Activated naive CD8-positive, alpha-beta T cell treated with anti-CD3 and anti-CD28 coated beads for 36 hours (primary cell): Measurements from ENCODE around the gene FER. TPM values are rescaled to one million over a fixed set of nuclear protein-coding genes. Genes with fewer than 3 reads are reported as not detected.
"Not testable (repeated sequence)": the region's sequence is repeated elsewhere in the genome, so short reads cannot be mapped to it uniquely, and the experiment has no call there.

ENCODE experiments used
- DNase-seq: peaks from one replicate; pipeline ENCODE4 v3.0.0; 2021
- H3K27ac Mint-ChIP-seq: one replicate; pipeline ENCODE4 v1.8.0; 2022; ENCODE audit warnings: mild to moderate bottlenecking, moderate library complexity, mixed read lengths
- H3K27me3 Mint-ChIP-seq: one replicate; pipeline ENCODE4 v1.8.0; 2022; ENCODE audit warnings: mild to moderate bottlenecking, mixed read lengths
- H3K36me3 Mint-ChIP-seq: one replicate; pipeline ENCODE4 v1.8.0; 2021; ENCODE audit warnings: mild to moderate bottlenecking, mixed read lengths
- H3K4me1 Mint-ChIP-seq: one replicate; pipeline ENCODE4 v1.8.0; 2021; ENCODE audit warnings: mixed read lengths
- H3K4me3 Mint-ChIP-seq: one replicate; pipeline ENCODE4 v1.8.0; 2022; ENCODE audit warnings: mild to moderate bottlenecking, moderate library complexity, mixed read lengths
- H3K9me3 Mint-ChIP-seq: one replicate; pipeline ENCODE4 v1.8.0; 2022; ENCODE audit warnings: mixed read lengths
- total RNA-seq, 2 experiments: library from RNA; stranded (reverse); gene quantifications; one replicate each; pipeline ENCODE4 v1.2.3, GENCODE V29; 2021

Gene FER
- total RNA-seq, 2 experiments from 2014 or later: 9.0 to 9.1 TPM

- no peak for DNase-seq
- peaks cover 36% of the 10 kb centered on the region for H3K36me3 Mint-ChIP-seq
- H3K27ac Mint-ChIP-seq: no peak overlapping the region
- H3K4me3 Mint-ChIP-seq: no peak overlapping the region
- peaks cover 5% of the 10 kb centered on the region for H3K4me1 Mint-ChIP-seq
- no peaks in the 10 kb centered on the region for H3K27me3 Mint-ChIP-seq
- H3K9me3 Mint-ChIP-seq: peaks cover 9% of the 10 kb centered on the region
Observed at GRCh38 chr5:108798513-108799265, 51.0 kb downstream of the FER start.

- Mint-ChIP-seq H3K9me3 (peaks cover 15% of the 10 kb centered on the region), H3K27ac (no peak overlapping the region), H3K27me3 (no peaks in the 10 kb centered on the region), H3K4me1 (peaks cover 5% of the 10 kb centered on the region), H3K36me3 (peaks cover 41% of the 10 kb centered on the region), H3K4me3 (no peak overlapping the region)
- no peak for DNase-seq
Observed at GRCh38 chr5:108801301-108801700, 53.6 kb downstream of the FER start.

- peaks cover 46% of the 10 kb centered on the region for H3K36me3 Mint-ChIP-seq
- H3K27ac Mint-ChIP-seq: no peak overlapping the region
- H3K9me3 Mint-ChIP-seq: peaks cover 15% of the 10 kb centered on the region
- peaks cover 5% of the 10 kb centered on the region for H3K4me1 Mint-ChIP-seq
- no peak for DNase-seq
- H3K4me3 Mint-ChIP-seq: no peak overlapping the region
- no peaks in the 10 kb centered on the region for H3K27me3 Mint-ChIP-seq
Observed at GRCh38 chr5:108801776-108802175, 54.1 kb downstream of the FER start.

GRCh38 chr5:108810717-108811116, 63.0 kb downstream of the FER start:
- Mint-ChIP-seq H3K9me3 (peaks cover 9% of the 10 kb centered on the region), H3K4me1 (peaks cover 2% of the 10 kb centered on the region), H3K27ac (no peak overlapping the region), H3K36me3 (peaks cover 14% of the 10 kb centered on the region), H3K27me3 (no peaks in the 10 kb centered on the region), H3K4me3 (no peak overlapping the region)
- DNase-seq: no peak

- Mint-ChIP-seq H3K9me3 (no peaks in the 10 kb centered on the region), H3K4me3 (no peak overlapping the region), H3K27me3 (no peaks in the 10 kb centered on the region), H3K4me1 (peaks cover 7% of the 10 kb centered on the region), H3K36me3 (peaks cover 2% of the 10 kb centered on the region), H3K27ac (no peak overlapping the region)
- DNase-seq: no peak
Observed at GRCh38 chr5:108813673-108814072, 66.0 kb downstream of the FER start.

- no peak overlapping the region for H3K4me3 Mint-ChIP-seq
- H3K27ac Mint-ChIP-seq: no peak overlapping the region
- no peak for DNase-seq
- H3K4me1 Mint-ChIP-seq: peaks cover 10% of the 10 kb centered on the region
- H3K9me3 Mint-ChIP-seq: no peaks in the 10 kb centered on the region
- H3K27me3 Mint-ChIP-seq: no peaks in the 10 kb centered on the region
- peaks cover 6% of the 10 kb centered on the region for H3K36me3 Mint-ChIP-seq
Observed at GRCh38 chr5:108814551-108814950, 66.9 kb downstream of the FER start.

GRCh38 chr5:108818613-108819272, 71.0 kb downstream of the FER start:
- peak overlapping the region; percentile 42 for H3K27ac Mint-ChIP-seq
- peaks cover 12% of the 10 kb centered on the region for H3K36me3 Mint-ChIP-seq
- no peak overlapping the region for H3K4me3 Mint-ChIP-seq
- peaks cover 4% of the 10 kb centered on the region for H3K9me3 Mint-ChIP-seq
- no peak for DNase-seq
- H3K4me1 Mint-ChIP-seq: peaks cover 9% of the 10 kb centered on the region
- H3K27me3 Mint-ChIP-seq: no peaks in the 10 kb centered on the region

- peaks cover 6% of the 10 kb centered on the region for H3K4me1 Mint-ChIP-seq
- H3K4me3 Mint-ChIP-seq: no peak overlapping the region
- no peaks in the 10 kb centered on the region for H3K27me3 Mint-ChIP-seq
- H3K36me3 Mint-ChIP-seq: peaks cover 12% of the 10 kb centered on the region
- H3K27ac Mint-ChIP-seq: no peak overlapping the region
- DNase-seq: no peak
- peaks cover 4% of the 10 kb centered on the region for H3K9me3 Mint-ChIP-seq
Observed at GRCh38 chr5:108820983-108821382, 73.3 kb downstream of the FER start.

- H3K4me3 Mint-ChIP-seq: no peak overlapping the region
- H3K36me3 Mint-ChIP-seq: peaks cover 12% of the 10 kb centered on the region
- no peak for DNase-seq
- peaks cover 4% of the 10 kb centered on the region for H3K9me3 Mint-ChIP-seq
- H3K4me1 Mint-ChIP-seq: peaks cover 6% of the 10 kb centered on the region
- no peak overlapping the region for H3K27ac Mint-ChIP-seq
- H3K27me3 Mint-ChIP-seq: no peaks in the 10 kb centered on the region
Observed at GRCh38 chr5:108822211-108822947, 74.7 kb downstream of the FER start.

- no peak for DNase-seq
- peaks cover 1% of the 10 kb centered on the region for H3K9me3 Mint-ChIP-seq
- no peaks in the 10 kb centered on the region for H3K4me1 Mint-ChIP-seq
- no peak overlapping the region for H3K4me3 Mint-ChIP-seq
- H3K36me3 Mint-ChIP-seq: peaks cover 6% of the 10 kb centered on the region
- H3K27ac Mint-ChIP-seq: no peak overlapping the region
- no peaks in the 10 kb centered on the region for H3K27me3 Mint-ChIP-seq
Observed at GRCh38 chr5:108827131-108827530, 79.4 kb downstream of the FER start.

- H3K27ac Mint-ChIP-seq: no peak overlapping the region
- DNase-seq: no peak
- no peak overlapping the region for H3K4me3 Mint-ChIP-seq
- H3K27me3 Mint-ChIP-seq: no peaks in the 10 kb centered on the region
- H3K36me3 Mint-ChIP-seq: peaks cover 2% of the 10 kb centered on the region
- H3K9me3 Mint-ChIP-seq: no peaks in the 10 kb centered on the region
- no peaks in the 10 kb centered on the region for H3K4me1 Mint-ChIP-seq
Observed at GRCh38 chr5:108830705-108831276, 83.1 kb downstream of the FER start.

GRCh38 chr5:108836492-108836891, 88.8 kb downstream of the FER start:
- Mint-ChIP-seq H3K27me3 (no peaks in the 10 kb centered on the region), H3K4me1 (no peaks in the 10 kb centered on the region), H3K4me3 (no peak overlapping the region), H3K36me3 (peaks cover 5% of the 10 kb centered on the region), H3K9me3 (no peaks in the 10 kb centered on the region), H3K27ac (no peak overlapping the region)
- no peak for DNase-seq

- H3K36me3 Mint-ChIP-seq: peaks cover 19% of the 10 kb centered on the region
- H3K4me3 Mint-ChIP-seq, H3K9me3 Mint-ChIP-seq, H3K4me1 Mint-ChIP-seq, H3K27me3 Mint-ChIP-seq, DNase-seq, H3K27ac Mint-ChIP-seq: not testable (repeated sequence)
Observed at GRCh38 chr5:108842260-108842941, 94.7 kb downstream of the FER start.

- not testable (repeated sequence) for H3K9me3 Mint-ChIP-seq, H3K4me3 Mint-ChIP-seq, DNase-seq, H3K27ac Mint-ChIP-seq, H3K4me1 Mint-ChIP-seq, H3K27me3 Mint-ChIP-seq
- peaks cover 16% of the 10 kb centered on the region for H3K36me3 Mint-ChIP-seq
Observed at GRCh38 chr5:108851129-108851528, 103.4 kb downstream of the FER start.

- H3K27ac Mint-ChIP-seq: no peak overlapping the region
- no peaks in the 10 kb centered on the region for H3K9me3 Mint-ChIP-seq
- H3K4me1 Mint-ChIP-seq: no peaks in the 10 kb centered on the region
- H3K4me3 Mint-ChIP-seq: no peak overlapping the region
- H3K27me3 Mint-ChIP-seq: no peaks in the 10 kb centered on the region
- no peak for DNase-seq
- peaks cover 6% of the 10 kb centered on the region for H3K36me3 Mint-ChIP-seq
Observed at GRCh38 chr5:108857905-108858304, 110.2 kb downstream of the FER start.
